HG03039 (cell line): ENCODE data around the gene ABCC6.
"Not testable (repeated sequence)": the region's sequence is repeated elsewhere in the genome, so short reads cannot be mapped to it uniquely, and the experiment has no call there.

Experiments used
- ATAC-seq: cut with Tn5 transposase; IDR thresholded peaks from one replicate; pipeline ENCODE4 v1.9.1; 2021; ENCODE audit warnings: mild to moderate bottlenecking, moderate library complexity; ENCODE audit not compliant: unreplicated experiment

ABCC6 gene

DNA sequence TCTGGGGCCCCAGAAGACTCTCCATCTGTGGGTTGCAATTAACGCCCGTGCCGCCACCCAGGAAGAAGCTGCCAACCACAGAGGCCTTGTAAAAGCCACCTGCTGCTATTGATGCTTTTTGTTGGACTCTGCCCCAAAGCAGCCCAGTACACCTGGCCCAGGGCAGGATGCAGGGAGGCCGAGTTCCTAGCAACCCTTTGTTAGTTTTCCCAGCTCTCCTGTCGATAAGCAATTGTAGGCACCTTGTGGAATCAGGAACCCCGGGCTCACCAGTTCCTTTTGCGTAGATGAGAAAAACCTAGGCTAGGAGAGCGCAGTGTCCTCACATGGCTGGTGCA lies 103.3 kb downstream of the ABCC6 start:
- no peak for ATAC-seq

DNA sequence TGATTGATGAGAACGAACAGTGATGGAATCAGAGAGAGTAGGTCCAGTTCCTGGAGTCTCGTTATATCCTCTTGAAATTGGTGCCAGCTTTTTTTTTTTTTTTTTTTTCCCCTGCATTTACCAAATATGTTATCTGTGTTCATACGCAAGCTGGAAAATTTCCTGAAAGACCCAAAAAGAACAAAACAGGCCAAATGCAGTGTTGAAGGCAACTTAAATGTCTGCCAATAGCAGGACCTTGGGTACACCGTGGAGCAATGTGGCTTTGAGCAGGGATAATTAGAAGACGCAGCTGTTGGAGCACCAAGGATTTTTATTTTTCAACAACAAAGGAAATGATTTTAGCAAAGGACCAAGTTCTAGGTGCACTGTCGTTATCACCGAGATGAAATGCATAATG lies 105.0 kb downstream of the ABCC6 start:
- ATAC-seq, result no peak

DNA sequence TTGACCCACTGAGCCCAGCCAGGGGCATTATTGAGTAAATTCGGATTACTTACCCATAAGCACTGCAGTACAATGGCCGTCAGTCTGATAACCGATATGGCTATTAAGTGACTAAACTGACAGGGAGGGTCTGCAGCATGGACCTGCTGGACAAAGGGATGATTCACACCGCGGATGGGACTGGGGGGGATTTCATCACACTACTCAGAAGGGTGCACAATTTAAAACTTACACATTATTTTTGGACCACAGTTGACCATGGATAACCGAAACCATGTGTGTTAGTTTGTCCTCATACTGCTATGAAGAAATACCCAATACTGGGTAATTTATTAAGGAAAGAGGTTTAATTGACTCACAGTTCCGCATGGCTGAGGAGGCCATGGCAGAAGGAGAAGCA lies 106.5 kb downstream of the ABCC6 start:
- no peak for ATAC-seq

GRCh38 chr16:16113076-16113475 lies 110.2 kb downstream of the ABCC6 start:
- ATAC-seq, result no peak

DNA sequence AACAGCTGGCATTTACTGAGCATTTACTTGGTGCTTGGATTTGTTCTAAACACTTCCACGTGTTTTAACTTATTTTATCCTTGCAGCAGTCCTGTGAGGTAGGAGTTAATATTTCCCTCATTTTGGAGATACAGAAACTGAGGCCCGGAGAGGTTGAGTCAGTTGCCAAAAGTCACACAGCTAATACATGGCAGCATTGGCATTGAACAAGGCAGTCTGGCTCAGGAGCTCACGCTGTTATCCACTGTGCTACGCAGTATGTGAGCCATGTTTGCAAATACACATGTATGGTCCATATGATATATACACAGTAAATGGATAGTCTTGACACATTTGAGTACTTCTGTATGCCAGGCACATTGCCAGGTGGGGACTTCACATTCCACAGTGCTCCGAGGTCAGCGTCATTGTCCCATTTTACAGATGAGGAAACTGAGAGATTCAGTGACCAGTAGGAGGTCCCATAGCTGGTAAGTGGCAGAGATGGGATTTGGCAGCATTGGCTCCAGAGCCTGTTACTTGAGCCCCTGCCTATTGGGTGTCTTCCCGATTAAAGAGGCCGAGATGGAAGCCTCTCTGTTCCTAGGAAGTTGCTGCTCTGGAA lies 110.7 kb downstream of the ABCC6 start:
- ATAC-seq, result no peak

DNA sequence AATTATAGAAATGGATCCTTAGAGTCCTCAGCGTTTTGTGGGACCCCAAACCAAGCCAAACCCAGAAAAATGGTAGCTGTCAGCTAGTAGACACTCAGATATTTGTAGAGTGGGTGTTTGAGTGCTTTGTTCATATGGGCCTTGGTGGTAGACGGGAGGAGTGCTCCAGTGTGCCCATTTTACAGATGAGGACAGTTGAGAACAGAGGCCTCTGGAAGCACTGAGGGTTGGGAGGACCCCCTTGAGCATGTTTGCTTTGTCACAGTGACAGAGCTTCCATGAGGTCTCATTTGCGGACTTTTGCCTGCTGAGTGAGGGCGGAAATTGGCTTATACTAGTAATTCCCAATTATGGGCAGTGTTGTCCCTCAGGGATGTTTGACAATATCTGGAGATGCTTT lies 111.7 kb downstream of the ABCC6 start:
- ATAC-seq, result no peak

GRCh38 chr16:16110111-16110490 lies 113.2 kb downstream of the ABCC6 start:
- no peak for ATAC-seq

DNA sequence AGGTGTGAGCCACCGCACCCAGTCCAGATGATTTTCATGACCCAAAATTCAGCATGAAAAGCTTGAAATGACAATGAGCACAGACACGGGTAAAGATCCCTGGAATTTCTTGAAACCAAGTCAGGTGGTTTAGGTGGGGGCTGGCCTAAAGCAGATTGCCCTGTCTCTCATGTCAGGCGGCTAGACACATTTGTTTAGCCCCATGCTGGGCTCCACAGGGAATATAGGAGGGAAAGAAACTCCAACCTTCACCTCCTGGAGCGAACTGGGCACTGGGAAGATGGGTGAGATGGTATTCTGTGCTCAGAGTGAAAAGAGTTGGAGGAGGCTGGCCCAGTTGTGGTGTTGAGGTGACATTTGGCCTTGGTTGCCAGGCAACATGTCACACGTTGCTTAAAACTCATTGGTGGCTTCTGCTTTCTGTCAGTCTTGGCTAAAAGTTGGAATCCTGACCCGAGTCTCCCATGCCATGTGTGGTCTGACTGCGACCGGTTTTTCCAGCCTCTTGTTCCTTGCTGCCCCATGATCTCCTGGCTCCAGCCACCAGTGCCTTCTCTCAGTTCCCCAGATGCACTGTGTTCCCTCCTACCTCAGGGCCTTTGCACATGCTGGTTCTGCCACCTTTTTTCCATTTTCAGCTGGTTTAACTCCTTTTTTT lies 113.7 kb downstream of the ABCC6 start:
- no peak for ATAC-seq

DNA sequence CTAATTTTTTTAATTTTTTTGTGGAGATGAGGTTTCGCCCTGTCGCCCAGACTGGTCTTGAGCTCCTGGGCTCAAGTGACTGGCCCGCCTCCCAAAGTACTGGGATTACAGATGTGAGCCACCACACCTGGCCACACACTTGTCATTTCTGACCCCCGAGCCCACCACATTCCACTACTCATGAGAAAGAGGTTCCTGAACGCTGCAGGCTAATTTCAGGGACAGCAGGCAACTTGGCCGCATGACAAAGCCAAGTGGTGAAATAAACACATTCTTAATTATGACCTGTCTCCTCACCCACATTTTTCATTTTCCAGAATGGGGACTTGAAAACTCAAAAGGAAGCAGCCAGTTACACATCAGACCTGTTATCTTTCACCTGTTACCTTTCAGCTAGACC lies 114.5 kb downstream of the ABCC6 start:
- ATAC-seq, result no peak

- no peak for ATAC-seq
Observed at GRCh38 chr16:16107839-16108238, 115.5 kb downstream of the ABCC6 start.

DNA sequence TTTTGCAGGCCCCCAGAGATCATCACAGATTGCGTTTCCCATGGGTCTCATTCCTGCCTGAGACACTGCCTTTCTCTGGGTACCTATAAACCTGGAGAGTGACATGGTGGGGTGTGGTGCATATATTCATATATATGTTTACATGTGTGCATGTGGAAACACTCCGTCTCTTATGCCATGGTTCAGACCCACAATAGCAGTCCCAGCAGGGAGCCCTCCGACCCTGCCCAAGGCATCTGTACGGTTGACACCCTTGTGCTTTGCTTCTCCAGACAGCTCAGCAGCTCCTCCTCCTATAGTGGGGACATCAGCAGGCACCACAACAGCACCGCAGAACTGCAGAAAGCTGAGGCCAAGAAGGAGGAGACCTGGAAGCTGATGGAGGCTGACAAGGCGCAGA lies 116.8 kb downstream of the ABCC6 start:
- ATAC-seq, result no peak

- no peak for ATAC-seq
Observed at GRCh38 chr16:16105646-16106045, 117.6 kb downstream of the ABCC6 start.

DNA sequence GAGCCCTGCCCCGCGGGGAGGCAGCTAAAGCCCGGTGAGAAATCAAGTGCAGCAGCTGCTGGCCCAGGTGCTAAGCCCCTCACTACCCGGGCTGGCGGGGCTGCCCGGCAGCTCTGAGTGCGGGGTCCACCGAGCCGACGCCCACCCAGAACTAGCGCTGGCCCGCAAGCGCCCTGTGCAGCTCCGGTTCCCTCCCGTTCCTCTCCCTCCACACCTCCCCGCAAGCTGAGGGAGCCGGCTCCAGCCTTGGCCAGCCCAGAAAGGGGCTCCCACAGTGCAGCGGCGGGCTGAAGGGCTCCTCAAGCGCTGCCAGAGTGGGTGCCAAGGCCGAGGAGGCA lies 118.5 kb downstream of the ABCC6 start:
- not testable (repeated sequence) for ATAC-seq

DNA sequence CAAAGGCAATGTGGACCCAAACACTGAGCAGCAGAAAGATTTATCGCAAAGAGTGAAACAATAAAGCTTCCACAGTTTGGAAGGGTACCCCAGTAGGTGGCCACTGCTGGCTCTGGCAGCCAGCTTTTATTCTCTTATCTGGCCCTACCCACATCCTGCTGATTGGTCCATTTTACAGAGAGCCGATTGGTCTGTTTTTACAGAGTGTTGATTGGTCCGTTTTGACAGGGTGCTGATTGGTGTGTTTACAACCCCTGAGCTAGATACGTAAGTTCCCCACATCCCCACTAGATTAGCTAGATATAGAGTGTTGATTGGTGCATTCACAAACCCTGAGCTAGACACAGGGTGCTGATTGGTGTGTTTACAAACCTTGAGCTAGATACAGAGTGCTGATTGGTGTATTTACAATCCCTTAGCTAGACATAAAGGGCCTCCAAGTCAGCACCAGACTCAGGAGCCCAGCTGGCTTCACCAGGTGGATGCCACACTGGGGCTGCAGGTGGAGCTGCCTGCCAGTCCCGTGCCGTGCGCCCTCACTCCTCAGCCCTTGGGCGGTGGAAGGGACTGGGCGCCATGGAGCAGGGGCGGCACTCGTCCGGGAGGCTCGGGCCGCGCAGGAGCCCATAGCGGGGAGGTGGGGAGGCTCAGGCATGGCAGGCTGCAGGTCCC lies 119.0 kb downstream of the ABCC6 start:
- ATAC-seq, result not testable (repeated sequence)

- no peak for ATAC-seq
Observed at GRCh38 chr16:16102738-16103137, 120.6 kb downstream of the ABCC6 start.

- no peak for ATAC-seq
Observed at GRCh38 chr16:16101585-16101984, 121.7 kb downstream of the ABCC6 start.

- no peak for ATAC-seq
Observed at GRCh38 chr16:16100631-16101030, 122.7 kb downstream of the ABCC6 start.

- no peak for ATAC-seq
Observed at GRCh38 chr16:16099320-16099719, 124.0 kb downstream of the ABCC6 start.
